ENCODE measurements around the gene DNAJB11.
"Not testable (repeated sequence)": the region's sequence is repeated elsewhere in the genome, so short reads cannot be mapped to it uniquely, and the experiment has no call there.

The DNAJB11 gene

DNA sequence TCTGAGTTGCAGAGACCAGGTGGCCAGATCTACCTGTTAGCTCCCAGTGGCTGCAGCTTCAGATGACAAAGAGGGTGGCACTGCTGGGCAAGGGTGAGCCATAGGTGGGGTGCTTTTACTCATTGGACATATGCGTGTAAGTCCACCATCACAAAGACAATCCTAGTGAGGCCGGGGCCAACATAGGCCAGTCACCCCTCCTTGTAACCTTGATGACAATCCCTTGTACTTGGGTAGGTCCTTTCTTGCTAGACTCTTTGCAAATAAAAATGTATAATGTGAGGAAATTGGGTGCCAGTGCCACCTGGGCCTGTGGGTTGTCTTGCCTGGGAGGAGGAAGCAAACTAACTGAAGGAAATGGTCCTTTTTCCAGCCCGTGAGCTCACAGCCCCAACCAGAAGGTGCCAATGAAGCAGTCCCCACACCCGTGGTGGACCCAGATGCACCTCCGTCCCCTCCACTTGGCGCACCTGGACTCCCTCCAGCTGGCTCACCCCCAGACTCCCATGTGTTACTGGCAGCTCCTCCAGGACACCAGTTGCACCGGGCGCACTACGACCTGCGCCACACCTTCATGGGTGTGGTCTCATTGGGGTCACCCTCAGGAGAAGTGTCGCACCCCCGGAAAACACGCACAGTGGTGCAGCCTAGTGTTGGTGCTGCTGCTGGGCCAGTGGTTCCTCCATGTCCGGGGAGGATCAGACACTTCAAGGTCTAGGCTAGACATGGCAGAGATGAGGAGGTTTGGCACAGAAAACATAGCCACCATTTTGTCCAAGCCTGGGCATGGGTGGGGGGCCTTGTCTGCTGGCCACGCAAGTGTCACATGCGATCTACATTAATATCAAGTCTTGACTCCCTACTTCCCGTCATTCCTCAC lies 49.9 kb downstream of the DNAJB11 start:
- DNase-seq: no peak

DNA sequence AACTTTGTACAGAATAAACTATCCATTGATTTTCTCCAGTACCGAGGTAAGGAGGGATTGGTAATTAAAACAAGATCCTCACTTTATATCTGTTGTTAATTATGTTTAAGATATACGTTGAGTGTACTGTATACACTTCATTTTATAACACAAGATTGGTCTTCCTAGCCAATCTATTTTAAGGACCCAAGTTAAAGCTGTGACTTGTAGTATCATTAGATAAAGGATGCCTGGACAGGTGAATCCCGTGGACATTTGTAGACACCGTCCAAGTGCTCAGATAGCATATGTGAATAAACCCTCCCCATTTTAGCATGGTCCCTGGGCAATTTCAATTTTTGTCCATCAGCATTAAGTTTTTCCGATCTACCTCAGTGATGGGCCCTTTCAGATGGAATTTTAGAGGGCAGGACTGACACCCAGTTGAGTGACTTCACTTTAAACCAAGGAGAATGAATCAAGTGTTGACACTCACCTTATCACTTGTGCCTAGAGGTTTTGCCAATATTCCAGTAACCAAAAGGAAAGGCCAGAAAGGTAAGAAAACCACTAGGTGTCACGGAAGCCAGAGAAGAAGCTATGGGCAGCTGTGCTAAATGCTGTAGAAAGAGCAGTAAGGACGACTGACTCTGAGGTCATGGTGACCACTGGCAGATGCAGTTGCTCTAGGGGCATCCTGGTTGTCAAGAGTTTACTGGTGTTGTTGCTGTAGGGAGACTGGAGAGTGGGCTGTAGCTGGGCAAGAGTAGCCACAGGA lies 51.6 kb downstream of the DNAJB11 start:
- DNase-seq: no peak

DNA sequence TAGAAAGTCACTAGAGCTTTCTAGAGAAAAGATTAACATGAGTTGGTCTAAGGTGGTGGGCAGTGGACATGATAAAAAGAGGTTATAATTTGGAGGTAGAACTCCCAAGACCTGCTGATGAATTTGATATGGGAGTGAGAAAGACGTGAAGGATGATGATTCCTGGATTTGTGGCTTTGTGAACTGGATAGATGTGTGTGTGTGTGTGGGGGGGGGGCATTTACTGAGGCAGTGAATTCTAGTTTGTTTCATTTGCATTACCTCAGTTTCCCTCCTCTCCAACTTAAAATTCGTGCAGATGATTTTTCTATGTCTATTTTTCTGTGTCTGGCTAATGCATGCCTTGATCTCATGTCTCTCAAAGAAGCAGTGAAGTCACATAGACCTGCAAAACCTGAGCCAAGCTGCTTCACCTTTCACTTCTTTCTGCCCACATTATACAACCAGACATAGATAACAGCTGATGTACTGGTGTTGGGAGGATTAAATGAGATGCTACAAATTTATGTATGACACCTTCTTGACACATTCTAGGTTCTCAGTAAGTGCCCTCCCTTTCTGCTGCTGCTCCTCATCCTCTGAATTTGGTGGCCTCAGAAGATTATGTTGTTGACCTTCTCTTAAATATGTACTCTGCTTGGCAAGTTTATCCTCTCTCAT lies 52.3 kb downstream of the DNAJB11 start:
- DNase-seq: no peak

DNA sequence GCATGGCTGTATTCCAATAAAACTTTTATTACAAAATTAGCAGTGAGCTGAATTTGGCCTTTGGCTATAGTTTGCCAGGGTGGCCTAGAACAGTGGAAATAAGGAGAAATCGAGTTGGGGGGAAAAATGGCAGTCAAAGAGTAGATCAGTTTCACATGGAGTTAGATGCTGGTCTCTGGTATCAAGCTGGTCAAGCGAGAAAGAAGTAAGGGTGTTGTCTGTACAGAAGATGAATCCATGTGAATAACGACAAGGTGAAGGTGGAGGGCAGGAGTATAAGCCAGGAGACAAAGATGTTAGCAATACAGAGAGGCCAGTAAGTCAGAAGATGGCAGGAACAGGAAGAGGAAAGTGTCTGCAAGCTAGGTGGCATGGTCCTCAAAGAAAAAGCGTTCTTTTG lies 54.1 kb downstream of the DNAJB11 start:
- DNase-seq: no peak

DNA sequence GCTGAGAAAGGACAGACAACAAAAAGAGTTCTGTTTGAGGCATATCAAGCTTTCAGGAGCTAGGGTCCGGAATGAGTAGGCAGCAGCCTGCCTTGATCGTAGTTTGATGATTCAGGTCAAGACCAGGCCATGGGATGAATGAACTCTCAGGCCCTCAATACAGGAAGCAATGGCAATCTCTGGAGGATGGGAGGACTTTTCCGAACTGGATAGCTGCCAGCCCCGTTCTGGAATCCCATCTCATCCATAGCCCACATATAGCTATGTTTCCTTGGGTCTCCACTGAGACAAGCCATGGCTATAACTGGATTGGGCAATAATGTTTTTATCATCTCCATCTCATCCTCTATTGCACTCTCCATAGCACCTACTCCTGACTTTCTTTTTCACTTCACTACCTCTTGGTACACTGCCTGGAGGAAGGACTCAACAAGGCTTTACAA lies 55.1 kb downstream of the DNAJB11 start:
- DNase-seq: no peak

DNA sequence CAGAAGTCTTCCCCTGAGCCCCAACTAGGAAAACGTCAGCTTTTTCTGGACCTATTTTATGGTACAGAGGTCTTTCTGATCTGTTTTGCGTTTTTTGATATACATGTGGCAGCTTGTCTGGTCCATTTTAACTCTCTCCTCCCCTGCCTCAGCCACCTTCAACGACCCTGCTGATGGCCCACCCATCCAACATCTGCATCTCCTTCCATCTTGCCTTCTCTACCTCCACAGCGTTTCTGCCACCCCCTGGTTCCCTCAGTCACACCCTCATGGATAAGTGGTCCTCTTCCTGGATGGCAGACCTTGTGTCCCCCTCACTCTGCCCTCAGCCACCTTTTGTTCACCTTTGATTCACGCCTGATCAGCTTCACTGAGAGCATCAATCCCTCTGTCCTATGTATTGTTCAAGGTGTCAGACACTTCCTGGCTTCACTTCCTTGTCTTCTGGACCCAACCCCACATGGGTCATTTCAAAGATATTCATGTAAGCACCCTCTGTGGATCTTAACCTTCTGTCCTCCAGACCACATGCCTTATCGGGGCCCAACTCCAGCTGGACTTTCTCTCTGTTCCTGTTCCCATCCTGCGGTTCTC lies 55.8 kb downstream of the DNAJB11 start:
- no peak for DNase-seq

DNA sequence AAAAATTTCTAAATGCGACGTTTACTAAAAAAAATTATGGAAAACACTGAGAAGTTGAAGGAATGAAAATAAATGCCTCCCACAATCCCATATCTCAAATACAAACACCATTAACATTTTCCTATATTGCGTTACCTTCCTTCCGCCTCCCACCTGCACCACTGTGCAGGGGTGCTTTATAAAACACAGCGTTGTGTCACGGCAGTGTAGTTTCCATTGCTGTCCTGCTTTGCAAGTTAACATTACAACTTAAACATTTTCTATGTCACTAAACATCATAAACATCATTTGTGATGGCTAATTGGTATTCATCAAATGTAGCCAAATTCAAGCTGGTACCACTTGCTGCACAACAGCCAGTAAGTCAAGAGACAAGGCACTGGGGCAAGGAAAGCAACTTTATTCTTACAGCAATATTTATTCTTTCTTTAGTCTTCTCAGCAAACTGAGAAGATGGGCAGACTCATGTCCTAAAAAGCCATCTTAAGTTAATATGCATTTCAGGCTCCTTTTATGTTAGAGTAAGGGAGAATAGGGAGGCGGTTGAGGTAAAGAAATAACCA lies 57.4 kb downstream of the DNAJB11 start:
- DNase-seq: no peak

DNA sequence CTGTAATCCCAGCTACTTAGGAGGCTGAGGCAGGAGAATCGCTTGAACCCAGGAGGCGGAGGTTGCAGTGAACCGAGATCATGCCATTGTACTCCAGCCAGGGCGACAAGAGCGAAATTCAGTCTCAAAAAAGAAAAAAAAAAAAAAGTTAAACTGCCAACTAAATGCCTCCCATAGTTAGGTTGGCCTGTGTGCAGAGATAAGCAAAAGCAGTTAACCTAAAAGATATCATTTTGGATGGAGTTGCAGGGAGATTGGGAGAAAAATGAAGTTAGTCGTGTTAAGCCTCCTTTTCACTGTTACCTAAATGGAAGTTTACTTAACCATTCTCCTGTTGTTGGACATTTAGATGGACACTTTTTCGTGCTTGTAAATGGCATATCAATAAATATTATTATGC lies 58.2 kb downstream of the DNAJB11 start:
- DNase-seq: no peak

DNA sequence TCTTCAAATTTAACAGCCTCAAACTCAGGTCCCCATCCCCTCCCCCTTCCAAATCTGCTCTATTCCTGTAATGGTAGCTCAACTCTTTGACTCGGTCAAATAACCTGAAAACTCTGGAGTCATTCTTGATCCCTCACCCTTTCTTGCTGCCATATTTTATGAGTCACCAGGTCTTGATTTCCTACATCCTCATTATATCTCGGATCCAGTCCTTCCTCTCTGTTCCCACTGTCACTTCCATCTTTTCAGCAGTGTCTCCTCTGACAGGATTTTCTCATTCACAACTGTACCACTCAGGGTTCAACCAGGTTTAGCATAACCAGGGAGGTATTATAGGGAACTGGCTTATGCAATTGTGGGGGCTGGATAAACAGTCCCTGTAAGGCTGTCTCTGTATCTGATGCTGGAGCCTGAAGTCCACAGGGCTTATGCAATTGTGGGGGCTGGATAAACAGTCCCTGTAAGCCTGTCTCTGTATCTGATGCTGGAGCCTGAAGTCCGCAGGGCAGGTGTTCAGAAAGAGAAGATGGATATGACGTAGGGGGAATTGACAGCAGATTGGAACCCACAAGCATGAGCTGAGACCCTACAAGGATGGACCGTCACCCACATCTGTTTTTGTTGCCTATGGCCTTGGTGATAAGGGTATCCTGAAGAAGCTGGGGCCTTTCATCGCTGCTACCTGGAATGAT lies 60.6 kb downstream of the DNAJB11 start:
- DNase-seq: no peak

DNA sequence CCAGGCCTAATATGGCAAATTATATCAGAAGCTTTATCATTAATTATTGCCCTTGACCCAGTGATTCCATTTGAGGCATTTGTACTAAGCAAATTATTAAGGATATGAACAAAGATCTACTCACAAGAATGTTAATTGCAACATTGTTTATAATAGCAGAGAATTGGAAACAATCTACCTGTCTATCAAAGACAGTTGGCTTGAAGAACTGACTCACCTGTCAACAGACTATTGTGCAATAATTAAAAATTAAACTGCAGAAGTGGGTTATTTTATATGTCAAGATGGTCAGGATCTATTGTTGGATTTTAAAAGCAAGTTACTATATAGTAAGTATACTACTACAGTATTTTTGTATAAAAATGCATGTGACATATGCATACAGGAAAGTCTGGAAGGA lies 63.0 kb downstream of the DNAJB11 start:
- no peak for DNase-seq

DNA sequence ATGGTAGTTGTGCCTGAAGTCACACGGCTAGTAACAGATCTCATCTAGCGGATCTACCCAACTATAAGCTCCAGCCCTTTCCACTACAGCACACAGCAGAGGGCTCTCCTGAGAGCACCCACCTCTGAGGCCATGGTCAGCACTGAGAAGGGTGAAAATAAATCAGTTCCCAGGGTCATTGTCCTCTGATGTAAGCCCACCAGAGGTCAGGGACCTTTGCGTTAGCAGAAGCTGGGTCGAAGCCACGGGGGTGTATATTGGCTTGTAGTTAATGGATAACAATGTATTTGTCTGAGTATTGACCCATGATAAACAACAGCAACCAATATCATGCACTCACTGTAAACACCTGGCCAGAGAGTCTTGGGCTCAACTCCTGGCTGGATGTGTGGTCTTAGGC lies 63.7 kb downstream of the DNAJB11 start:
- DNase-seq: not testable (repeated sequence)
